Measurements from ENCODE around the gene TBC1D32. TPM values are rescaled to one million over a fixed set of nuclear protein-coding genes. Genes with fewer than 3 reads are reported as not detected.

The TBC1D32 gene
- total RNA-seq, 2 donors from 2014 or later = 2.3 to 10.4 TPM

GRCh38 chr6:121158891-121159290, 175.4 kb downstream of the TBC1D32 start:
- H3K4me1 ChIP-seq (ENCODE audit: control insufficient read depth in 1 of 2, low read depth in 2 of 2) = no peaks in the 10 kb centered on the region
- no peak for ATAC-seq (ENCODE audit: insufficient number of reproducible peaks, low FRiP score, low read depth)

GRCh38 chr6:121158438-121158837, 175.8 kb downstream of the TBC1D32 start:
- Histone ChIP-seq H3K27me3 (replicated peaks; ENCODE audit: insufficient read depth) (no peaks in the 10 kb centered on the region), H3K4me1 (ENCODE audit: control insufficient read depth in 1 of 2, low read depth in 2 of 2) (no peaks in the 10 kb centered on the region), H3K4me3 (no peak overlapping the region), H3K36me3 (peaks cover 10% of the 10 kb centered on the region), H3K27ac (no peak overlapping the region), H3K9me3 (no peaks in the 10 kb centered on the region)
- DNase-seq (ENCODE audit: low spot score) (no peak), ATAC-seq (ENCODE audit: insufficient number of reproducible peaks, low FRiP score, low read depth) (no peak)
- no peak for TF ChIP-seq CTCF (IDR thresholded peaks at IDR 0.05)

More at GRCh38 chr6:121158891-121159290, 175.4 kb downstream of the TBC1D32 start:
- DNase-seq (ENCODE audit: low spot score) = no peak
- peaks cover 10% of the 10 kb centered on the region for H3K36me3 ChIP-seq
- no peak overlapping the region for H3K27ac ChIP-seq
- no peak for TF ChIP-seq CTCF (IDR thresholded peaks at IDR 0.05)
- H3K9me3 ChIP-seq = no peaks in the 10 kb centered on the region
- H3K4me3 ChIP-seq = no peak overlapping the region
- no peaks in the 10 kb centered on the region for H3K27me3 ChIP-seq (replicated peaks; ENCODE audit: insufficient read depth)

- TF ChIP-seq CTCF (IDR thresholded peaks at IDR 0.05) = no peak
- no peaks in the 10 kb centered on the region for H3K4me1 ChIP-seq (ENCODE audit: control insufficient read depth in 1 of 2, low read depth in 2 of 2)
- H3K36me3 ChIP-seq = peaks cover 10% of the 10 kb centered on the region
- no peak overlapping the region for H3K4me3 ChIP-seq
- H3K27ac ChIP-seq = no peak overlapping the region
- no peak for DNase-seq (ENCODE audit: low spot score)
- no peaks in the 10 kb centered on the region for H3K27me3 ChIP-seq (replicated peaks; ENCODE audit: insufficient read depth)
- H3K9me3 ChIP-seq = peaks cover 2% of the 10 kb centered on the region
- no peak for ATAC-seq (ENCODE audit: insufficient number of reproducible peaks, low FRiP score, low read depth)
Measured at GRCh38 chr6:121157906-121158305, 176.4 kb downstream of the TBC1D32 start.

GRCh38 chr6:121143476-121143875, 190.8 kb downstream of the TBC1D32 start:
- ATAC-seq (ENCODE audit: insufficient number of reproducible peaks, low FRiP score, low read depth) (no peak), DNase-seq (ENCODE audit: low spot score) (no peak)
- H3K27ac ChIP-seq = no peak overlapping the region

GRCh38 chr6:121142093-121142492, 192.2 kb downstream of the TBC1D32 start:
- no peaks in the 10 kb centered on the region for H3K9me3 ChIP-seq
- no peaks in the 10 kb centered on the region for H3K4me1 ChIP-seq (ENCODE audit: control insufficient read depth in 1 of 2, low read depth in 2 of 2)
- DNase-seq (ENCODE audit: low spot score) = no peak

More at GRCh38 chr6:121143476-121143875, 190.8 kb downstream of the TBC1D32 start:
- Histone ChIP-seq H3K4me1 (ENCODE audit: control insufficient read depth in 1 of 2, low read depth in 2 of 2) (no peaks in the 10 kb centered on the region), H3K27me3 (replicated peaks; ENCODE audit: insufficient read depth) (no peaks in the 10 kb centered on the region), H3K9me3 (no peaks in the 10 kb centered on the region), H3K4me3 (no peak overlapping the region), H3K36me3 (no peaks in the 10 kb centered on the region)
- no peak for TF ChIP-seq CTCF (IDR thresholded peaks at IDR 0.05)

More at GRCh38 chr6:121142093-121142492, 192.2 kb downstream of the TBC1D32 start:
- no peak for ATAC-seq (ENCODE audit: insufficient number of reproducible peaks, low FRiP score, low read depth)
- Histone ChIP-seq H3K27me3 (replicated peaks; ENCODE audit: insufficient read depth) (no peaks in the 10 kb centered on the region), H3K27ac (no peak overlapping the region), H3K4me3 (no peak overlapping the region), H3K36me3 (no peaks in the 10 kb centered on the region)
- TF ChIP-seq CTCF (IDR thresholded peaks at IDR 0.05) = no peak
